HEK293 (cell line): ENCODE results near the gene METTL24.

Source experiments
- ZNF302 ChIP-seq: fragments of 450-650 bp; formaldehyde crosslinking; IDR thresholded peaks from 2 replicates; pipeline ENCODE4 v1.5.1; 2016; ENCODE audit warnings: missing biosample characterization, missing genetic modification characterization, low read depth
- TF ChIP-seq, protein P1 (sequence below): fragments of 450-650 bp; formaldehyde crosslinking; IDR thresholded peaks from 2 replicates; pipeline ENCODE4 v1.5.1; 2016; ENCODE audit warnings: missing biosample characterization, missing genetic modification characterization
- TF ChIP-seq, protein P2 (sequence below): fragments of 450-650 bp; formaldehyde crosslinking; IDR thresholded peaks from 2 replicates; pipeline ENCODE4 v1.5.1; 2016; ENCODE audit warnings: missing biosample characterization, missing genetic modification characterization, borderline replicate concordance

DNA sequence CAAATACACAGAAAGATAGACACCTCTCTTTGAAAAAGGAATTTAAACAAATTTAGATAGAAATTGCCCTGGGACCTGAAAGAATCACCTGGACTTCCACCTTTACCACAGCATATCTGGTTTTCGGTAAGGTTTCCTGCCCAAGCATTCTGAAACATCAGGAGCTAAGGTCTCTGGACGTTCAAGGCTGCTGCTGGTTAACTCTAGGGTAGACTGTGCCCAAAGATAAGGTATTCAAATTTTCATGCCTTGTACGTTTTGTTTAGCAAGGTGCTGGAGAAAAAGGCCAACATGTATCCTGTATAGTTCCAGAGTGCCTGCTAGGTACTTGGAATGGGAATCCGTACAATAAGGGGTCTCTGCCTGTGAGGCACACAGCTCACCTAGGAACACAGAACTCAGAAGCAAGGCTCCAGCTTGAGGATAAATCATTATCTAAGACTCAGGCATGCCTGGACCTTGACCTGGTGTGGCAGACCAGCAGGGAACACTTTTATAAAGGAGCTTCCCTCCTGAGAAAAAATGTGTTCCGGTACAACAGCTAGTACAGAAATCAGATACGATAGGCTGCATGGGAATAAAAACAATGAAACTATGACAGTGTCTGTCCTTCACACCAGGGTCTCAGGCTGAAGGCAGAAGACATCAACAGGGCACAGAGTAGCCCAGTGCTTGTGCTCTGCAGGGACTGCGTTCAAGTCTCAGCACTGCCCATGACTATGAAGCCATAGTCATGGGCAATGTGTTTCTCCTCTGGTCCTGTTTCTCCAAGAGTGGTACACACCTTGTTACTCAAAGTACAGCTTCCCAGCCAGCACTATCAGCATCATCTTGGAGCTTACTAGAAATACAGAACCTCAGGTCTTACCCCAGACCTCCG, 70.4 kb downstream of the METTL24 start:
- no peak for TF ChIP-seq ZNF302 (tag by site-specific recombination)
- TF ChIP-seq, protein P1, sequence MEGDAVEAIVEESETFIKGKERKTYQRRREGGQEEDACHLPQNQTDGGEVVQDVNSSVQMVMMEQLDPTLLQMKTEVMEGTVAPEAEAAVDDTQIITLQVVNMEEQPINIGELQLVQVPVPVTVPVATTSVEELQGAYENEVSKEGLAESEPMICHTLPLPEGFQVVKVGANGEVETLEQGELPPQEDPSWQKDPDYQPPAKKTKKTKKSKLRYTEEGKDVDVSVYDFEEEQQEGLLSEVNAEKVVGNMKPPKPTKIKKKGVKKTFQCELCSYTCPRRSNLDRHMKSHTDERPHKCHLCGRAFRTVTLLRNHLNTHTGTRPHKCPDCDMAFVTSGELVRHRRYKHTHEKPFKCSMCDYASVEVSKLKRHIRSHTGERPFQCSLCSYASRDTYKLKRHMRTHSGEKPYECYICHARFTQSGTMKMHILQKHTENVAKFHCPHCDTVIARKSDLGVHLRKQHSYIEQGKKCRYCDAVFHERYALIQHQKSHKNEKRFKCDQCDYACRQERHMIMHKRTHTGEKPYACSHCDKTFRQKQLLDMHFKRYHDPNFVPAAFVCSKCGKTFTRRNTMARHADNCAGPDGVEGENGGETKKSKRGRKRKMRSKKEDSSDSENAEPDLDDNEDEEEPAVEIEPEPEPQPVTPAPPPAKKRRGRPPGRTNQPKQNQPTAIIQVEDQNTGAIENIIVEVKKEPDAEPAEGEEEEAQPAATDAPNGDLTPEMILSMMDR (tag by site-specific recombination) = no peak
- TF ChIP-seq, protein P2, sequence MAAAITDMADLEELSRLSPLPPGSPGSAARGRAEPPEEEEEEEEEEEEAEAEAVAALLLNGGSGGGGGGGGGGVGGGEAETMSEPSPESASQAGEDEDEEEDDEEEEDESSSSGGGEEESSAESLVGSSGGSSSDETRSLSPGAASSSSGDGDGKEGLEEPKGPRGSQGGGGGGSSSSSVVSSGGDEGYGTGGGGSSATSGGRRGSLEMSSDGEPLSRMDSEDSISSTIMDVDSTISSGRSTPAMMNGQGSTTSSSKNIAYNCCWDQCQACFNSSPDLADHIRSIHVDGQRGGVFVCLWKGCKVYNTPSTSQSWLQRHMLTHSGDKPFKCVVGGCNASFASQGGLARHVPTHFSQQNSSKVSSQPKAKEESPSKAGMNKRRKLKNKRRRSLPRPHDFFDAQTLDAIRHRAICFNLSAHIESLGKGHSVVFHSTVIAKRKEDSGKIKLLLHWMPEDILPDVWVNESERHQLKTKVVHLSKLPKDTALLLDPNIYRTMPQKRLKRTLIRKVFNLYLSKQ (tag by site-specific recombination) = no peak
